Thyroid gland (tissue), 4 donors: ENCODE results near the gene TTBK2. TPM values are rescaled to one million over a fixed set of nuclear protein-coding genes. Genes with fewer than 3 reads are reported as not detected.

Experiments used
- DNase-seq, 2 donors: peaks; one replicate each; pipeline ENCODE4 v3.0.0-alpha.2; 2019
- H3K27ac ChIP-seq, 3 donors: fragments of 200-600 bp; sonication (generic); 1 replicate in 2 of 3; 2 replicates in 1 of 3; pipeline ENCODE4 v1.5.1; 2016 to 2019; ENCODE audit warnings: mild to moderate bottlenecking in 1 of 3, moderate library complexity in 1 of 3
- H3K27me3 ChIP-seq: fragments of 200-600 bp; sonication (generic); one replicate; pipeline ENCODE4 v1.5.1; 2019
- H3K36me3 ChIP-seq, 2 donors: fragments of 200-600 bp; sonication (generic); one replicate each; pipeline ENCODE4 v1.5.1; 2016 to 2019
- H3K4me1 ChIP-seq, 2 donors: fragments of 200-600 bp; sonication (generic); one replicate each; pipeline ENCODE4 v1.5.1; 2017 to 2019
- H3K4me3 ChIP-seq, 3 donors: fragments of 200-600 bp; sonication (generic); replicated peaks in 1 of 3; 1 replicate in 2 of 3; 2 replicates in 1 of 3; pipeline ENCODE4 v1.5.1; 2016; ENCODE audit warnings: mild to moderate bottlenecking in 1 of 3
- H3K9me3 ChIP-seq: fragments of 200-600 bp; sonication (generic); one replicate; pipeline ENCODE4 v1.5.1; 2017
- POLR2A ChIP-seq, 2 donors: fragments of 450-650 bp; IDR thresholded peaks; one replicate each; pipeline ENCODE4 v1.6.1; 2017; ENCODE audit warnings: antibody characterized with exemption in 2 of 2, mild to moderate bottlenecking in 2 of 2, moderate library complexity in 1 of 2
- WGBS, 2 donors: methylation state at CpG; one replicate each; pipeline ENCODE4 v1.1.5; 2017; 5-methylcytosine and 5-hydroxymethylcytosine counted together
- intact Hi-C: fragments of 100-400 bp; cut with DNase I; formaldehyde crosslinking; loops from one replicate; pipeline ENCODE4 v1.15.1; 2023
- total RNA-seq, 4 donors: library from RNA; depleted of rRNA; stranded (reverse); fragments of >200 nt; gene quantifications; one replicate each; pipeline ENCODE4 v1.2.3, GENCODE V29; 2016
- TF ChIP-seq, protein P1 (sequence below), 6 experiments: fragments of 200-600 bp in 3 of 6; fragments of 450-650 bp in 3 of 6; sonication (generic) in 3 of 6; IDR thresholded peaks; one replicate each; pipeline ENCODE4 v1.5.1; 2016 to 2019; ENCODE audit warnings: antibody characterized with exemption in 6 of 6, mild to moderate bottlenecking in 2 of 6, inconsistent platforms in 1 of 6, moderate library complexity in 1 of 6

The TTBK2 gene
- total RNA-seq, 4 donors from 2014 or later: 15.7 to 26.9 (median 20.0) TPM

DNA sequence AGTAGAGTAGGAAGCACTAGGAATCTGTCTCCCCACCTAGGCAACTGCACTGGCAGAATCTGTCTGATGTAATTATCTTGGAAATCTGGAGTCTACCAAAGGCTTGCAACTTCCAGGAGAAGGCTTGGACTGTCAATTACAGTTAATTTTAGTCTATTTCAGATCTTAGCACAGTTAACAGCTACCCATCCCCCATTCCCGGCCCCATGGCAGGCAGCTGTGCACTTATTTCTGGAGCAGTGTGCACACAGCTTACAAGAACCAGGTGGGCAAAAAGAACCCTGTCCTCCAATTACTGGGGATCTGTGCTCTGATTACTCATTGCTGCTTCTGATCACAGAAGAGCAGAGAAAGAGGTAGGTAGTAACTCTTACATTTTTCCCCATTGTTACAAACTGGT lies 171.3 kb downstream of the TTBK2 start:
- TF ChIP-seq, protein P1, sequence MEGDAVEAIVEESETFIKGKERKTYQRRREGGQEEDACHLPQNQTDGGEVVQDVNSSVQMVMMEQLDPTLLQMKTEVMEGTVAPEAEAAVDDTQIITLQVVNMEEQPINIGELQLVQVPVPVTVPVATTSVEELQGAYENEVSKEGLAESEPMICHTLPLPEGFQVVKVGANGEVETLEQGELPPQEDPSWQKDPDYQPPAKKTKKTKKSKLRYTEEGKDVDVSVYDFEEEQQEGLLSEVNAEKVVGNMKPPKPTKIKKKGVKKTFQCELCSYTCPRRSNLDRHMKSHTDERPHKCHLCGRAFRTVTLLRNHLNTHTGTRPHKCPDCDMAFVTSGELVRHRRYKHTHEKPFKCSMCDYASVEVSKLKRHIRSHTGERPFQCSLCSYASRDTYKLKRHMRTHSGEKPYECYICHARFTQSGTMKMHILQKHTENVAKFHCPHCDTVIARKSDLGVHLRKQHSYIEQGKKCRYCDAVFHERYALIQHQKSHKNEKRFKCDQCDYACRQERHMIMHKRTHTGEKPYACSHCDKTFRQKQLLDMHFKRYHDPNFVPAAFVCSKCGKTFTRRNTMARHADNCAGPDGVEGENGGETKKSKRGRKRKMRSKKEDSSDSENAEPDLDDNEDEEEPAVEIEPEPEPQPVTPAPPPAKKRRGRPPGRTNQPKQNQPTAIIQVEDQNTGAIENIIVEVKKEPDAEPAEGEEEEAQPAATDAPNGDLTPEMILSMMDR (IDR thresholded peaks at IDR 0.05): no peak
- no peak for TF ChIP-seq POLR2A (IDR thresholded peaks at IDR 0.05)
- H3K9me3 ChIP-seq: no peaks in the 10 kb centered on the region
- intact Hi-C loops: no loop called here
- DNase-seq: no peak
- H3K4me3 ChIP-seq: no peak overlapping the region
- no peaks in the 10 kb centered on the region for H3K4me1 ChIP-seq
- H3K36me3 ChIP-seq: peaks cover 0 to 4% of the 10 kb centered on the region in 2 donors
- no peaks in the 10 kb centered on the region for H3K27me3 ChIP-seq
- 100% methylated on average over 1 of the region's 1 CpG for WGBS, 2 donors
- H3K27ac ChIP-seq: no peak overlapping the region

DNA sequence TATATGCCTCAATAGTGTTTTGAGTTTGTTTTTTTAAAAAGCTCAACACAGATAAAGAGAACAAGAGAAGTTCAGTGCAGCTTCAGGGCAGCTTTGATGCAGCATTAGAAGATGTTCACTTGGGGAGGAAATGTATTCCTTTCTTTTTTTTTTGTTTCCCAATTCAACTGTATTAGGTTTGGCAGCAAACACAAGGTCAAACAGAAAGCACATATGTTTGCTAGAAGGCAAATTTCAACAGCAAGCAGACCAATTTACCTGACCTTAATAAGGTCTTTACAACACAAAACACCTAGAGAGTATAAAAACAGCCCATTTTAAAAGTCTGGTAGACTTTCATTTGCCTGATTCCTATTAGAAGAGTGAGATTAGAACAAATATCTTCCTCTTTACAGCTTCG lies 176.4 kb downstream of the TTBK2 start:
- H3K27ac ChIP-seq: no peak overlapping the region
- H3K9me3 ChIP-seq: no peaks in the 10 kb centered on the region
- intact Hi-C loops: no loop called here
- H3K4me3 ChIP-seq: no peak overlapping the region
- peaks cover 0 to 4% of the 10 kb centered on the region in 2 donors for H3K36me3 ChIP-seq
- no peak for DNase-seq
- no peaks in the 10 kb centered on the region for H3K4me1 ChIP-seq
- WGBS, 2 donors: 96 to 98% methylated on average over 1 of the region's 1 CpG
- no peak for TF ChIP-seq POLR2A (IDR thresholded peaks at IDR 0.05)
- TF ChIP-seq, protein P1 (IDR thresholded peaks at IDR 0.05): no peak
- no peaks in the 10 kb centered on the region for H3K27me3 ChIP-seq

DNA sequence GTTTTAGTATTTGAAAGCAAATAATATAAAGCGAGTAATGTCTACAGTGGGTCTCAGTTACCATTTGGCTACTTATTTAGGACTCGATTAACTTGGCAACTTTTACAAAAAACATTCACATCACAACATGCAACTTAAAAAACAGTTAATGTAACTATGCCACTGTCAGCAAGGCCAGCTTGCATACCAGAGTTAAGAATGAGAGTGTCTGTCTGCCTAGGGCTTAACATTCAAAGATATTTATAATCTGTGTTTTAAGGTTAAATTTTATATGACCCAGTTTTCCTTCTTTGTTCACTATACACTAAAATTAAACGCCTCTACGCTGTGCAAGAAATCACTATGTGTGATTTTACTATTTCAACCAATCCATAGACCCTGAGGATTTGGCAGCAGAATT lies 178.4 kb downstream of the TTBK2 start:
- Histone ChIP-seq H3K4me3 (no peak overlapping the region), H3K27ac (no peak overlapping the region), H3K9me3 (no peaks in the 10 kb centered on the region), H3K4me1 (peaks cover 6 to 7% of the 10 kb centered on the region in 2 donors), H3K27me3 (no peaks in the 10 kb centered on the region), H3K36me3 (peaks cover 0 to 4% of the 10 kb centered on the region in 2 donors)
- WGBS, 2 donors: 90 to 92% methylated on average over 4 of the region's 4 CpGs
- intact Hi-C loops: no loop called here
- DNase-seq: no peak
- TF ChIP-seq, protein P1 (IDR thresholded peaks at IDR 0.05): no peak
- no peak for TF ChIP-seq POLR2A (IDR thresholded peaks at IDR 0.05)

DNA sequence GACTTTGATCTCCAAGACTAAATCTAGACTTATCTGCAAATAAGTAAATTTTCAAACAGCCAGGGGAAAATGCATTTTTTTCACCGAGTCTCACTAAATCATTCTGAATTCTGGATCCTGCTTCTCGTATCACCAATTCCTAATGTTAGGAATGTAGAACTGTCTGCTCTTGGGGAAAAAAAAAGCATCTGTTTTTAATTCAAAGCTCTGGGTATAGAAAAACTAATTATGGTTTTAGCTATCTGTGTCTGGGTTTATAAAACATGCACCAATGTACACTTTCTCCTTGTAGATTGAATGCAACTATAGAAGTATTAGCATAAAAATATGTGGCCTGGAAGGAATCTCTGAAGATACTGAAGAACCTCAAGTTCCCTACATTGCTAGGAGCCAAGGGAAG lies 178.9 kb downstream of the TTBK2 start:
- peaks cover 6 to 7% of the 10 kb centered on the region in 2 donors for H3K4me1 ChIP-seq
- peaks cover 0 to 4% of the 10 kb centered on the region in 2 donors for H3K36me3 ChIP-seq
- no peak for DNase-seq
- intact Hi-C loops: no loop called here
- H3K27me3 ChIP-seq: no peaks in the 10 kb centered on the region
- H3K27ac ChIP-seq: no peak overlapping the region
- no peak overlapping the region for H3K4me3 ChIP-seq
- TF ChIP-seq POLR2A (IDR thresholded peaks at IDR 0.05): no peak
- TF ChIP-seq, protein P1 (IDR thresholded peaks at IDR 0.05): no peak
- WGBS, 2 donors: 85 to 87% methylated on average over 2 of the region's 2 CpGs
- H3K9me3 ChIP-seq: no peaks in the 10 kb centered on the region

DNA sequence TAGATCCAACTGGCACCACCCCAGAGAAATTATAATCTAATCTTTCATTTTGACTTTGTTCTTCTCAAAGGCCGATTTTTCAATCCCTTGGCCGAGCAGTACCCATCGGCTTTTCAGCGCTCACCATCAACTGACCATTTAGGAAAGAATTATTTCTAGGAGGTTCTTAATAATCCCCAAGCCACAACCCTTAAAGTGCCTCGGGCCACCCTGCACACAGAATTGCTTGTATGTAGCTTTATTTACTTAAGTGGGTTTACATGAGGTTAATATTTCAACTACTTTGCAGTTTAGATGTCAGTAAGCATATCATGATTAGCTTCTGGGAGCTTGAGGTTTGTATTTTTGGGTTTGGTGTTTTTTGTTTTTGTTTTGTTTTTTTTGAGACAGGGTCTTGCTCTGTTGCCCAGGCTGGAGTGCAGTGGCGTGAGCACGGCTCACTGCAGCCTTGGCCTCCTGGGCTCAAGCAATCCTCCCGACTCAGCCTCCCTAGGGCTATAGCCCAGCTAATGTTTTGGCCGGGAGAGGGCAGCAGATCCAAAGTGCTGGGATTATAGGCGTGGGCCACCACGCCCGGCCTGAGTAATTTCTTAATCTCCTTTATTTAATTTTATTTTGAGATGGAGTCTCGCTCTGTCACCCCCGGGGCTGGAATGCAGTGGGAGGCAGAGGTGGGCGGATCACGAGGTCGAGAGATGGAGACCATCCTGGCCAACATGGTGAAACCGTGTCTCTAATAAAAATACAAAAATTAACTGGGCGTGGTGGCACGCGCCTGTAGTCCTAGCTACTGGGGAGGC lies 182.8 kb downstream of the TTBK2 start:
- WGBS, 2 donors: 84 to 85% methylated on average over 21 of the region's 21 CpGs
- intact Hi-C loops: loop anchor here (10.0 kb wide), 1 partner anchor 187 kb away; the partner anchor contains the start of gene TTBK2
- no peaks in the 10 kb centered on the region for H3K9me3 ChIP-seq

More for the DNA sequence above, 182.8 kb downstream of the TTBK2 start:
- Histone ChIP-seq H3K4me1 (peaks cover 11 to 15% of the 10 kb centered on the region in 2 donors), H3K27ac (peak overlapping the region; percentile 79 to 82 (median 80)), H3K36me3 (peaks cover 0 to 13% of the 10 kb centered on the region in 2 donors), H3K27me3 (no peaks in the 10 kb centered on the region), H3K4me3 (peak overlapping the region in 2 of 3 donors; percentile 73 to 92)
- no peak for TF ChIP-seq POLR2A (IDR thresholded peaks at IDR 0.05)
- TF ChIP-seq, protein P1 (IDR thresholded peaks at IDR 0.05): no peak
- no peak for DNase-seq
